GM12801 (cell line): ENCODE data around the gene ACOT13.

Experiments used
- TF ChIP-seq, protein P1 (sequence below): IDR thresholded peaks from one replicate; pipeline ENCODE4 v1.5.1; 2011; ENCODE audit warnings: control low read depth; ENCODE audit not compliant: insufficient read length; ENCODE audit errors: extremely low read depth

Gene ACOT13

DNA sequence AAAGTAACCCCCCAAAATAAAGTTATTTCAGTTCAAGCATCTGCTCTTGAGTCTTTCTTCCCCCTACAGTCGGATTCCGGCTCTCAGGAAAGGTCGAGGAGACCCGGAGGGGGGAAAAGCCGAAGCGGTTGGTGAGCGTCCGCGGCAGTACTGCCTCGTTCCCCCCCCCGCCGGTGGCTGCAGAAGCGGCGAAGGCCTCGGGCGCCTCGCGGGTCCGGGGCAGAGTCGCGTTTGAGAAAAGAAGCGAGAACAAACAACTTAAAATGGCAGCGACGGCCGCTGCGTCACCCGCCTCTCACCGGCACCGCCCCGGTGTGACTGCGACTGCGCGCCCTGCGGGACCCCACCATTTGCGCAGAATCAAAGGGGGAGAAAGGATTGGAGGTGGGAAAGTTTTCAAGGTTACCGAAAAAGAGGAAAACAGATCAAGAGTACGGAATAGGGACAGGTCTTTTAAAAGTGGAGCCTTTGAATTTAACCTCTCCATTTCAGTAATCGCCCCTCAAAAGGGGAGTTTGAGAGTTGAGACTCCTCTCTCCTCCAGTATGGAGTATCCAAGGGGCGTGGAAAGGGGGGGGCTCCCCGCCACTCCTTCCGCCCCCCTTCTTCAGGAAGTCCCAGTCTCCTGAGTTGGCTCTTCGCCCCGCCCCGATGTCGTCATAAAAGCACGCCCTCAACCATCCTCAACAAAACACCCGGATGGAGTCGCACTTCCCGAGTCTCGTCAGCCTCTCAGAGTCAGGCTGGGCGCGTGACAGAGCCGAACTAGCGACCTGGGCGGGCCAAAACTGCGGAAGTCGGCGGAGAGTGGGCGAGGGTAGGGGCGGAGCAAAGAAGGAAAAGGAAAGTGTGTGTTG, 54.0 kb downstream of the ACOT13 start:
- TF ChIP-seq, protein P1, sequence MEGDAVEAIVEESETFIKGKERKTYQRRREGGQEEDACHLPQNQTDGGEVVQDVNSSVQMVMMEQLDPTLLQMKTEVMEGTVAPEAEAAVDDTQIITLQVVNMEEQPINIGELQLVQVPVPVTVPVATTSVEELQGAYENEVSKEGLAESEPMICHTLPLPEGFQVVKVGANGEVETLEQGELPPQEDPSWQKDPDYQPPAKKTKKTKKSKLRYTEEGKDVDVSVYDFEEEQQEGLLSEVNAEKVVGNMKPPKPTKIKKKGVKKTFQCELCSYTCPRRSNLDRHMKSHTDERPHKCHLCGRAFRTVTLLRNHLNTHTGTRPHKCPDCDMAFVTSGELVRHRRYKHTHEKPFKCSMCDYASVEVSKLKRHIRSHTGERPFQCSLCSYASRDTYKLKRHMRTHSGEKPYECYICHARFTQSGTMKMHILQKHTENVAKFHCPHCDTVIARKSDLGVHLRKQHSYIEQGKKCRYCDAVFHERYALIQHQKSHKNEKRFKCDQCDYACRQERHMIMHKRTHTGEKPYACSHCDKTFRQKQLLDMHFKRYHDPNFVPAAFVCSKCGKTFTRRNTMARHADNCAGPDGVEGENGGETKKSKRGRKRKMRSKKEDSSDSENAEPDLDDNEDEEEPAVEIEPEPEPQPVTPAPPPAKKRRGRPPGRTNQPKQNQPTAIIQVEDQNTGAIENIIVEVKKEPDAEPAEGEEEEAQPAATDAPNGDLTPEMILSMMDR: no peak

DNA sequence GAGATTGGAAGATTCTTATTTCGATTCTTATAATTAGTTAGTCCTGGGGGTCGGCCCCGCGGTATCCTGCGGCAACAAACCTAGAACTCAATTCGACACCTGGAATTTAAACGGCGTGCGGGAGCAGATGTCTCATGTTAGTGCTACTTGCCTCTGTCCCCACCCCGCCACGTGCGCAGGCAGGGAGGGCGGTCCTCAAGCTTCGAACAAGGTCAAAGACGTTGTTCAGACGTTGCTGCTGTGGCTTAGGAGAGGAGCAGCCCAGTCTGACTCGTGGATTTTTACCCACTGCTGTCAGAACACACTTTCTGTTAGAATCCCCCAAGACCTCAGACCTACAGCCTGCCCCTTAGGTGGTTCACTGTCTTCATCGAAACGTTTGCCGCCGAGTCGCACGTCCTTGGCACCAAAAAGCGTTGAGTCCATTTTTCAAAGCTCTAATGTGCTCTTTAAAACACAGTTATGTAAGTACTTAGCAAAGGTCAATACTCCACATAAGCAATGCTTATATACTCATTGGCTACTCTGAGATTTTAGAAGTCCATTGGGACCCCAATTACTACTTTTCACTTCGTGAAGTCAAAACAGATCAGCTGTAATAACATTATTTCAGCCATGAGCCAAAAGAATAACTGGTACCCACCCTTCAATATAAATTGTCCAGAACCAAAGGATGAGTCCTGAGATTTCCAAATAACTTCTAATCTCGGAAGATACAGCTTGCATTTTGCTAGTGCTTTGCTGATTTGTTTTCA, 54.8 kb downstream of the ACOT13 start:
- TF ChIP-seq, protein P1: no peak

DNA sequence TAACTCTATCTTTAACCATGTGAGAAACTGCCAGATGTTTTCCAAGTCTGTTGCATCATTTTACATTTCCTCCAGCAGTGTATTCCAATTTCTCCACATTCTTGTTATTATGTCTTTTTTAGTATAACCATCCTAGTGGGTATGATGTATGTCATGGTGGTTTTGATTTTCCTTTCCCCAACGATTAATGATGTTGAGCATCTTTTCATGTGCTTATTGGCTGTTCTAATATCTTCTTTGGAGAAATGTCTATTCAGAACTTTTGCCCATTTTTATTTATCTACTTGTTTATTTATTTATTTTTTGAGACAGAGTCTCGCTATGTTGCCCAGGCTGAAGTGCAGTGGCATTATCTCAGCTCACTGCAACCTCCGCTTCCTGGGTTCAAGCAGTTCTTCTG, 56.4 kb downstream of the ACOT13 start:
- TF ChIP-seq, protein P1: no peak

DNA sequence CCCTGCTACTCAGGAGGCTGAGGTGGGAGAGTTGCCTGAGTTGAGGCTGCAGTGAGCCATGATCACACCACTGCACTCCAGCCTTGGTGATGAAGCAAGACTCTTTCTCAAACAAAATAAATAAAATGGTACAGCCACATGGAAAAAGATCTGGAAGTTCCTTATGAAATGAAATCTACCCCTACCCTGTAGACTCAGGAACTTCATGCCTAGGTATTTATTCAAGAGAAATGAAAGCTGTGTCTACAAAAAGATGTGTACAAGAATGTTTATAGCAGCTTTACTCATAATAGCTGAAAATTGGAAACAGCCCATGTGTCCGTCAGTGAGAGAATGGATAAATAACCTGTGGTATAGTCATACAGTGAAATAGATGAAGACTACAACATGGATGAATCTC, 67.3 kb downstream of the ACOT13 start:
- TF ChIP-seq, protein P1: no peak

DNA sequence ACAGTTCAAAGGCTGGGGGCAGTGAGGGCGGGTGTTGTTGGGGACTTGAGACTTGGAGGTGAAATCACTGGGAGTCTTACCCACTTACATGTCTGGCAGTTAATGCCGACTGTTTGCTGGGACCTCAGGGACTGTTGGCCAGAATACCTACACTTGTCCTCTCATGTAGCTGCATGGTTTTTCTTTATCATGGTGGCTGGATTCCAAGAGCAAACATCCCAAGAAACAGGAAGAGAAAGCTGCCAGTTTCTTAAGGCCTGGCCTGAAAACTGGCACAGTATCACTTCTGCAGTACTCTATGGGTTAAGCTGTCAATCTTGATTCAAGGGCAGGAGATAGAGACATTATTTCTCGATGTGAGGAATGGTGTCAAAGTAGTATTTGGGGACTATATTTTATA, 71.9 kb downstream of the ACOT13 start:
- TF ChIP-seq, protein P1: no peak

DNA sequence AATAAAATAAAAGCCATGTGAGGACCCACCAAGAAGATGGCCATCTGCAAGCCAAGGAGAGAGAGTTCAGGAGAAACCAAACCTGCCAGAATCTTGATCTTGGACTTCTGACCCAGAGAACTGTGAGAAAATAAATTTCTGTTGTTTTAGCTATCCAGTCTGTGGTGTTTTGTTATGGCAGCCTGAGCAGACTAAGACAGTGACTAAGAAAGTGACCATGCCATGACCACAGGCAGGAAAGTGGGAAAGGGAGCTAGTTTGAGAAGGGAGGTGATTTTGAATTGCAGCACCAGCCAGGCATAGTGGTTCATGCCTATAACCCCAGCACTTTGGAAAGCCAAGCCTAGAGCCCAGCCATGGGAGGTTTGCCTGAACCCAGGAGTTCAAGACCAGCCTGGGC, 74.0 kb downstream of the ACOT13 start:
- TF ChIP-seq, protein P1: no peak

DNA sequence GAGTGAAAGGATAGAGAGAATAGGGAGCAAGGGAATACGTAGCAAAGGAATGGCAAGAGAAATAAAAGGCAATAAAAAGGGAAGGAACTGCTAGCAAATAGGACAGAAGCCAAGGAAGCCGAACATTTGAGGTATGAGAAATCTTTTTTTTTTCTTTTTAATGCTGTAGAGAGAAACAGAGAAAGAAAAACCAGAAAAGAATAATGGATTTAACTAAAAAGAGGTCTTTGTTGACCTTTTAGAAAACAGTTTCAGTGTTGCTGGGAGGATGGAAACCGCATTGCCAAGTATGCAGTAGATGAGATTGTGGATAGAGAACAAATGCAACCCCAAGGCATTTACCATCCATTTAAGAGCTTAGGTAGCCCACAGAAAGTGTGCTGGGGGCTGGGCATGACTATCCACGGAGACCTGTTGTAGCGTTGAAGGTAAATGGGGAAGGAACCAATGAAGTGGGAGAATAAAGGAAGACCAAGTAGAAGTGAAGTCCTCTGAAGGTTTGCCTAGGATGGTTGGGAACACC, 75.4 kb downstream of the ACOT13 start:
- TF ChIP-seq, protein P1: no peak
